Lower lobe of right lung (tissue), 2 donors: Measurements from ENCODE around the gene PPP2R3C. TPM values are rescaled to one million over a fixed set of nuclear protein-coding genes. Genes with fewer than 3 reads are reported as not detected.
"Not testable (repeated sequence)": the region's sequence is repeated elsewhere in the genome, so short reads cannot be mapped to it uniquely, and the experiment has no call there.

Experiments
- ATAC-seq, 2 donors: fragments of 200-7000 bp; cut with Tn5 transposase; one replicate each; pipeline ENCODE4 v1.9.1; 2020 to 2022; ENCODE audit warnings: mild to moderate bottlenecking in 2 of 2, moderate library complexity in 2 of 2
- DNase-seq: peaks from one replicate; pipeline ENCODE4 v3.0.0-alpha.2; 2020
- H3K27ac ChIP-seq: fragments of 200-600 bp; one replicate; pipeline ENCODE4 v1.8.0; 2022
- H3K27me3 ChIP-seq: fragments of 200-600 bp; one replicate; pipeline ENCODE4 v1.8.0; 2022; ENCODE audit warnings: low read depth
- H3K36me3 ChIP-seq: fragments of 200-600 bp; one replicate; pipeline ENCODE4 v1.8.0; 2022; ENCODE audit warnings: mild to moderate bottlenecking
- H3K4me1 ChIP-seq: fragments of 200-600 bp; one replicate; pipeline ENCODE4 v1.8.0; 2022
- H3K4me3 ChIP-seq: fragments of 200-600 bp; one replicate; pipeline ENCODE4 v1.8.0; 2022; ENCODE audit warnings: mild to moderate bottlenecking
- H3K9me3 ChIP-seq: fragments of 200-600 bp; one replicate; pipeline ENCODE4 v1.8.0; 2022
- intact Hi-C: fragments of 100-400 bp; cut with DNase I; formaldehyde crosslinking; loops from one replicate; pipeline ENCODE4 v1.11.0; 2022
- total RNA-seq: library from RNA; stranded (reverse); fragmentation: NEBNext Ultra II Directional; extraction: Animal tissue kit (Norgen Biotek cat#: 25700); gene quantifications from one replicate; pipeline ENCODE4 v1.2.1, GENCODE V29; 2021
- TF ChIP-seq, protein P1 (sequence below): fragments of 200-600 bp; IDR thresholded peaks from one replicate; pipeline ENCODE4 v1.8.0; 2022; ENCODE audit warnings: antibody characterized with exemption, mild to moderate bottlenecking
- donor health status: DM: no; HTN: yes; CAD: no; lungs with severe emphysema.

PPP2R3C gene
- total RNA-seq, 1 donor from 2014 or later = 41.4 TPM

DNA sequence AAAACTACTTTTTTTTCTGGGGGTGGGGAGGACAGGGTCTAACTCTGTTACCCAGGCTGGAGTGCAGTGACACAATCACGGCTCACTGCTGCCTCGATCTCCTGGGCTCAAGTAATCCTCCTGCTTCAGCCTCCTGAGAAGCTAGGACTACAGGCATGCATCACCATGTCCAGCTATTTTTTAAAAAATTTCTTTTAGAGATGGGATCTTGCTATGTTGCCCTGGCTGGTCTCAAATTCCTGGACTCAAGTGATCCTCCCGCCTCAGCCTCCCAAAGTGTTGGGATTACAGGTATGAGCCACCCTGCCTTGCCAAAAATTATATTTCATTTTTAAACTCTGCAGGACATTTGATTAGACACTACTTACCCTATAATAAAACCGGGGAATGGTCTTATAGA lies 5.5 kb downstream of the PPP2R3C start:
- H3K27me3 ChIP-seq = no peaks in the 10 kb centered on the region
- peaks cover 9% of the 10 kb centered on the region for H3K4me1 ChIP-seq
- no peak for DNase-seq
- H3K36me3 ChIP-seq = peaks cover 64% of the 10 kb centered on the region
- no peak overlapping the region for H3K4me3 ChIP-seq
- TF ChIP-seq, protein P1, sequence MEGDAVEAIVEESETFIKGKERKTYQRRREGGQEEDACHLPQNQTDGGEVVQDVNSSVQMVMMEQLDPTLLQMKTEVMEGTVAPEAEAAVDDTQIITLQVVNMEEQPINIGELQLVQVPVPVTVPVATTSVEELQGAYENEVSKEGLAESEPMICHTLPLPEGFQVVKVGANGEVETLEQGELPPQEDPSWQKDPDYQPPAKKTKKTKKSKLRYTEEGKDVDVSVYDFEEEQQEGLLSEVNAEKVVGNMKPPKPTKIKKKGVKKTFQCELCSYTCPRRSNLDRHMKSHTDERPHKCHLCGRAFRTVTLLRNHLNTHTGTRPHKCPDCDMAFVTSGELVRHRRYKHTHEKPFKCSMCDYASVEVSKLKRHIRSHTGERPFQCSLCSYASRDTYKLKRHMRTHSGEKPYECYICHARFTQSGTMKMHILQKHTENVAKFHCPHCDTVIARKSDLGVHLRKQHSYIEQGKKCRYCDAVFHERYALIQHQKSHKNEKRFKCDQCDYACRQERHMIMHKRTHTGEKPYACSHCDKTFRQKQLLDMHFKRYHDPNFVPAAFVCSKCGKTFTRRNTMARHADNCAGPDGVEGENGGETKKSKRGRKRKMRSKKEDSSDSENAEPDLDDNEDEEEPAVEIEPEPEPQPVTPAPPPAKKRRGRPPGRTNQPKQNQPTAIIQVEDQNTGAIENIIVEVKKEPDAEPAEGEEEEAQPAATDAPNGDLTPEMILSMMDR = no peak
- no peak overlapping the region for H3K27ac ChIP-seq
- no peaks in the 10 kb centered on the region for H3K9me3 ChIP-seq
- intact Hi-C loops = no loop called here
- no peak for ATAC-seq

DNA sequence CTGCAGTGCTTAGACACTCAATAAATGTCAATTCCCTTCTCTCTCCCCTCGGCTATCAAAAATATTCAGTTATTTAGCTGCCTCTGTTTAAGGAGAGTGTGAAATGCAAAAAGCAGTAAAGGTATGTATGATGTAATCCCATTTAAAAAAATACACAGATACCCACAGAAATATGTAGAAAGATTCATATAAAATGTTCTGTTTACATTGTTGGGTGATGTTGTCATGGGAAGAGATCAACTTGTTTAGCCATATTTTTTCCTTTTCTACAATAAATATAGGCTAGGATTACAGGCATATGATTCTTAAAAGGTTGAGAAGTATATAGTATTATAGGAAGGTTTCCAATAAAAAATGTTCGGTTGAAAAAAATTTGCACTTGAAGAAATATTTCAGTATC lies 7.8 kb downstream of the PPP2R3C start:
- intact Hi-C loops = no loop called here
- Histone ChIP-seq H3K9me3 (no peaks in the 10 kb centered on the region), H3K4me3 (no peak overlapping the region), H3K27me3 (no peaks in the 10 kb centered on the region), H3K4me1 (no peaks in the 10 kb centered on the region), H3K36me3 (peaks cover 79% of the 10 kb centered on the region), H3K27ac (no peak overlapping the region)
- ATAC-seq = no peak
- no peak for DNase-seq
- TF ChIP-seq, protein P1 = no peak

DNA sequence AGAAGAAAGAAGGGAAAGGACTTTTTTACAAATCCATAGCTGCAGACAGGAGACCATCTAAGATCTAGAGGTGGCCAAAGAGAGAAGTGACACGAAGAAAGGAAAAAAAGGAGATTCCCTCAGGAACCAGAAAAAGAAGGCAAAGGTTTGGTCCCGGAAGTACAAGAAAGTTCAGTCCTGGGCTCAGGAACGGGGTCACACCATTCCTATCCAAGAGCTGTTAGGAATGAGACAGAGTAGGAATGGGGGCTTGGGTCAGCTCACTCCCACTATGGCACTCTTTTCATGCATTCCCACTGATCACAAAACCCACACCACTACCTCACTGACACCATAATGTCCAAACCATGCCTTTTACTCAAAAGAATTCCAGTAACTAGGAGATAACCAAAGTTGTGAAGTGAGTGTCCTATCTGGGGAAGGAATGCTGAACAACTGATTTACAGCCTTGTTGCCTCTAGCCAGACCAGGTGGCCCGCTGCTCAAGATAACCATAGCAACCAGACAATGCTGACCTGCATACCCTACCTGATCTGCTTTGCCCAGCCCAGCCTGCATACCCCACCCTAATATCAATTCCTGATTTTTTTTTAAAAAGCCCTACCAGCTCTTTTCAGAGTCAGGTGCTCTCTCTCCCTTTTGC lies 8.4 kb downstream of the PPP2R3C start:
- intact Hi-C loops = no loop called here
- no peak overlapping the region for H3K27ac ChIP-seq
- H3K36me3 ChIP-seq = peaks cover 85% of the 10 kb centered on the region

DNA sequence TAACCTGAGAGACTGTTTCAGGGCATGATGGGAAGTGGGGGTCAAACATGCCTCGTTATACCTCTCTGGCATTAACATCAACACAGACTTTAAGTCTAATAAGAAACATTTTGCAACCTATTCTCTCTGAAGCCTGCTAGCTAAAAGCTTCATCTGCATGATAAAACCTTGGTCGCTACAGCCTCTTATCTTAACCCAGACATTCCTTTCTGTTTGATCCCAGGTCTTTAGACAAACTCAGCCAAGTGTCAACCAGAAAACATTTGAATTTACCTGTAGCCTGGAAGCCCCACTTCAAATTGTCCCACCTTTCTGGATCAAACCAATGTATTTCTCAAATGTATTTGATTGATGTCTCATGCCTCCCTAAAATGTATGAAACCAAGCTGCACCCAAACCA lies 9.1 kb downstream of the PPP2R3C start:
- no peak overlapping the region for H3K4me3 ChIP-seq
- TF ChIP-seq, protein P1 = no peak
- intact Hi-C loops = no loop called here
- peaks cover 93% of the 10 kb centered on the region for H3K36me3 ChIP-seq
- no peak for ATAC-seq
- no peaks in the 10 kb centered on the region for H3K27me3 ChIP-seq
- H3K4me1 ChIP-seq = no peaks in the 10 kb centered on the region
- no peaks in the 10 kb centered on the region for H3K9me3 ChIP-seq
- DNase-seq = no peak
- no peak overlapping the region for H3K27ac ChIP-seq

More for the DNA sequence above, 8.4 kb downstream of the PPP2R3C start:
- Histone ChIP-seq H3K4me1 (no peaks in the 10 kb centered on the region), H3K27me3 (no peaks in the 10 kb centered on the region), H3K9me3 (no peaks in the 10 kb centered on the region), H3K4me3 (no peak overlapping the region)
- DNase-seq (no peak), ATAC-seq (no peak)
- TF ChIP-seq, protein P1 = no peak

DNA sequence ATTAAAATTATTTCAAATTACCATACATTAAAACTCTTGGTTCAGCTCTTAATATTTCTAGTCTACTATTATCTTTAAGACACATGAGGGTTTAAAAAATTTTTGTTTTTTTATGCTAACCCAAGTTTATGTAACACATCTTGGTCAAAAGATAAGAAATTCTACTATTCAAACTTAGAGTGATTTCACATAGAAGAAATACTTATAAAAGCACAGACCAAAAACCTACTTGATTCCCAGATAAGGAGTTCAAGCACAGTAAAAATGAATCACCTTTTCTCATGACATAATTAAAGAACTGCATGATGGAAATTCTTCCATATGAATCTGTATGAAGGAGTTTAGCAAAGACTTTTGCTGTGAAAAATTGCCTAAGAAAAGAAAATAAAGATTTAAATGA lies 13.9 kb downstream of the PPP2R3C start:
- no peaks in the 10 kb centered on the region for H3K4me1 ChIP-seq
- intact Hi-C loops = no loop called here

DNA sequence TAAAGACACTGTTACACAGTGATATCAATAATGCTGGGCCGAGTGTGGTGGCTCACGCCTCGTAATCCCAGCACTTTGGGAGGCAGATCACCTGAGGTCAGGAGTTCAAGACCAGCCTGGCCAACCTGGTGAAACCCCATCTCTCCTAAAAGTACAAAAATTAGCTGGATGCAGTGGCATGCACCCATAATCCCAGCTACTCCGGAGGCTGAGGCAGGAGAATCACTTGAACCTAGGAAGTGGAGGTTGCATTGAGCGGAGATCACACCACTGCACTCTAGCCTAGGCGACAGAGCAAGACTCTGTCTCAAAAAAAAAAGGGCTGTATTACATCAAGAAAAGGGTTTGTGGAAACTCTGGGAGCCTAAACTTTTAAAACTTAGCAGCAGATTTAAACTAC lies 27.1 kb downstream of the PPP2R3C start:
- ATAC-seq, H3K4me3 ChIP-seq, H3K27me3 ChIP-seq, H3K27ac ChIP-seq, H3K4me1 ChIP-seq, H3K9me3 ChIP-seq, DNase-seq, intact Hi-C loops: not testable (repeated sequence)
- peaks cover 100% of the 10 kb centered on the region for H3K36me3 ChIP-seq

More for the DNA sequence above, 13.9 kb downstream of the PPP2R3C start:
- ATAC-seq (no peak), DNase-seq (no peak)
- Histone ChIP-seq H3K27me3 (no peaks in the 10 kb centered on the region), H3K9me3 (no peaks in the 10 kb centered on the region), H3K4me3 (no peak overlapping the region), H3K27ac (no peak overlapping the region), H3K36me3 (peaks cover 98% of the 10 kb centered on the region)
- TF ChIP-seq, protein P1 = no peak
